Fibroblast of skin of left biceps (primary cell): ENCODE results near the gene ANKLE1.

Experiments
- DNase-seq, 2 experiments: peaks; one replicate each; pipeline ENCODE4 v3.0.0-alpha.2; 2013; ENCODE audit warnings: low read depth in 2 of 2

ANKLE1 gene

GRCh38 chr19:17281391-17282304 lies at the start of gene ANKLE1:
TSS of gene ANKLE1 (plus strand) at chr19:17281901. CDS start at chr19:17281921, 20 bp downstream.
- no peak for DNase-seq

GRCh38 chr19:17232258-17232657 lies 49.4 kb upstream of the ANKLE1 start:
- no peak for DNase-seq

GRCh38 chr19:17234911-17235299 lies 46.8 kb upstream of the ANKLE1 start:
- no peak for DNase-seq

- peak in 1 of 2 experiments; percentile 15 for DNase-seq
Observed at GRCh38 chr19:17235300-17235970, 46.3 kb upstream of the ANKLE1 start.

- no peak for DNase-seq
Observed at GRCh38 chr19:17235971-17236777, 45.5 kb upstream of the ANKLE1 start.

GRCh38 chr19:17236811-17237543 lies 44.7 kb upstream of the ANKLE1 start:
- DNase-seq = no peak

GRCh38 chr19:17237747-17238706 lies 43.7 kb upstream of the ANKLE1 start:
- no peak for DNase-seq

- no peak for DNase-seq
Observed at GRCh38 chr19:17240062-17240752, 41.5 kb upstream of the ANKLE1 start.

- DNase-seq = no peak
Observed at GRCh38 chr19:17240826-17241399, 40.8 kb upstream of the ANKLE1 start.

GRCh38 chr19:17242431-17243208 lies 39.1 kb upstream of the ANKLE1 start:
- DNase-seq = no peak

GRCh38 chr19:17243211-17243829 lies 38.4 kb upstream of the ANKLE1 start:
- no peak for DNase-seq

- DNase-seq = no peak
Observed at GRCh38 chr19:17243830-17244617, 37.7 kb upstream of the ANKLE1 start.

- no peak for DNase-seq
Observed at GRCh38 chr19:17244618-17245534, 36.8 kb upstream of the ANKLE1 start.

- DNase-seq = no peak
Observed at GRCh38 chr19:17245535-17245984, 36.1 kb upstream of the ANKLE1 start, which contains the start of gene NR2F6. TSS of gene NR2F6 (minus strand) at chr19:17245919. CDS start at chr19:17245220, 699 bp downstream.

- no peak for DNase-seq
Observed at GRCh38 chr19:17246681-17247425, 34.8 kb upstream of the ANKLE1 start.
